GM19193 (cell line): ENCODE measurements around the gene OR10G4.

Experiments
- POLR2A ChIP-seq: IDR thresholded peaks from 4 replicates; pipeline ENCODE4 v1.6.1; 2011; ENCODE audit not compliant: insufficient read depth, insufficient read length; ENCODE audit errors: extremely low read depth

The OR10G4 gene

GRCh38 chr11:124012697-124013096 is at the start of gene OR10G4:
TSS of gene OR10G4 (plus strand) at chr11:124012997. CDS start at chr11:124015575, 2,578 bp downstream.
- no peak for TF ChIP-seq POLR2A

- no peak for TF ChIP-seq POLR2A
These were observed 39.0 kb upstream of the OR10G4 start for GRCh38 chr11:123973816-123974215.

- no peak for TF ChIP-seq POLR2A
These were observed 35.8 kb upstream of the OR10G4 start for GRCh38 chr11:123976770-123977560.

GRCh38 chr11:123977731-123978347 is 35.0 kb upstream of the OR10G4 start, which contains the start of gene OR10S1:
TSS of gene OR10S1 (minus strand) at chr11:123977781. CDS start at chr11:123977664, 117 bp downstream.
- no peak for TF ChIP-seq POLR2A

DNA sequence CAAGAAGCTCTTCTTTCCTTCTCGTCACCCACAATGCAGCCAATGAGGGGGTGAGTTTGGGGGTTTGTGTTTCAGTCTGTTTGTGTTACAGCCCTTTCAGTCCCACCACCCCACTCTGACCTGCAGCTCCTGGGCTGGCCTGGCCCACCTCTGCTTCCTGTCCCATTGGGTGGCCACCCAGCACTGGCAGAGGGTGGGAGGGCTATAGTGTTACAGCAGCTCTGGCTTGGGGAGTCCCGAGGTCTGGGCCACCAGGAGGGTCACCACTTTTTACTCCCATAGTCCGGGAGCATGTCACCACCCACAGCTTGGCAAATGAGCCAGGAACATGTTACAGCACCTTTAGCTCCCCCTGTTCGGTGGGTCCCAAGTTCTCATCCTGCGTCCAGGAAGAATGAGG is 33.5 kb upstream of the OR10G4 start:
- no peak for TF ChIP-seq POLR2A

GRCh38 chr11:123995119-123995518 is 17.7 kb upstream of the OR10G4 start, which contains the start of gene OR10G6:
TSS of gene OR10G6 (minus strand) at chr11:123995161. CDS start at chr11:123995161, 0 bp downstream.
- no peak for TF ChIP-seq POLR2A

GRCh38 chr11:124026498-124026897 is 13.7 kb downstream of the OR10G4 start, which contains the start of gene OR10G8:
TSS of gene OR10G8 (plus strand) at chr11:124026798. CDS start at chr11:124029623, 2,825 bp downstream.
- TF ChIP-seq POLR2A: no peak

DNA sequence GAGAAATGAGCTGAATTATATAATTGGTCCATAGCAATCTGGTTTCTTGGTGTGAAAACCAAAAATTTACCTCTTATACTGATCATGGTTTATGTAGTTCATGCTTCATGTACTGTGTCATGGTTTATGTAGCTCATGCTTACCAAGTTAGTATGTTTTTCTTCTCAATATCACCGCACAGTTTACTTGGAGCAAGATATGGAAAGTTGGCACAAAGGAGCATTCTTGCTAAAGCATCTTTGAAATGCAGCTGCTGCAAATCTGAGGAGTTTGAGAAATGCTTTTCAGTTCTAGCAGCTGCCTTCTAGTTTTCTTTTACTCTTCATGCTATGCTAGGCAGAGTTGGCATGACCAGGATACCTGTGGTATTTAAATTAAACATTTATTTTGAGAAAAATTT is 23.9 kb downstream of the OR10G4 start:
- TF ChIP-seq POLR2A: no peak

DNA sequence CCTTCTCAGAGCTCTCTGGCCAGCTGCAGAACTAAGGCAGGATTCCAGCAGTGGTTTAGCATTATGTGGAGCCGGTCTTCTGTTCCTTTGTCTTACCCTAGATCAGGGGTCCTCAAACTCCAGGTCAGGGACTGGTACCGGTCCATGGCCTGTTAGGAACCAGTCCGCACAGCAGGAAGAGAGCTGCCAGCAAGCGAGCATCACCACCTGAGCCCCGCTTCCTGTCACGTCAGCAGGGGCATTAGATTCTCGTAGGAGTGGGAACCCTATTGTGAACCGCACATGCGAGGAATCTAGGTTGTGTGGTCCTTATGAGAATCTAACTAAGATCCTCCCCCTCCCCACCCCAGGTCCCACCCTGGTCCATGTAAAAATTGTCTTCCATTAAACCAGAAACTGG is 26.8 kb downstream of the OR10G4 start:
- TF ChIP-seq POLR2A: no peak

DNA sequence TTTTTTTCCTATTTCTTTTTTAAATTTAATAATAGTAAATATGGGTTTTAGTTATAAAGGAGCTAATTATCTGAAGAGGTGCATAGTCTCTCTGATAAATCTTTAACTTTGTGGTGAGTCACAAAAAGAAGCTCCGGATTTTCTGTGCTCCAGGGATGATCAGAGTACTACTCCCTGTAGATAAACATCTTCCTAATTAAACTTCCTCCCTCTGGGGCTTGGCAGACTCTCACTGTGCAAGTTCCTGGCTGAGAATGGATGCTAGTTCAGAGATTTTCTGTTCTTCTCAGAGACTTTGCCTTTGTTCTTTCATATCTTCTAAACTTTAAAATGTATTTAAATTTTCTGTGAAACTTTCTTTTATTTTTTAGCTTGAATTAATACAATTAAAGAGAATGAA is 28.5 kb downstream of the OR10G4 start, which contains the start of gene OR10G7:
Gene OR10G7 (minus strand): TSS at position 72 of the 400 bp plus-strand sequence. CDS start 2,324 bp downstream, outside the sequence.
- TF ChIP-seq POLR2A: no peak

DNA sequence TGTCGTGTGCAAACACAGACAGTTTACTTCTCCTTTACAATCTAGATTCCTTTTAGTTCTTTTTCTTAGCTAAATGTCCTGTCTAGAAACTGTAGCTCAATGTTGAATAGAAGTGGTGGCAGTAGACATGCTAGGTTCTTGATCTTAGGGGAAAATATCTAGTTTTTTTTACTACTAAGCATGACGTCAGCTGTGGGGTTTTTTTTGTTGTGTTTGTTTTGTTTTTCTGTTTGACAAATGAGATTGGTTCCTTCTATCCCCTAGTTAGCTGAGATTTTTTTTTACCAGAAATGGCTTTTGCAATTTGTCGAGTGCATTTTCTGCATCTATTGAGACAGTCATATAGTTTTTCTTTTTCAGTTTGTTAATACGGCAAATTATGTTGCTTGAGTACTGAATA is 30.6 kb downstream of the OR10G4 start:
- no peak for TF ChIP-seq POLR2A

GRCh38 chr11:124050748-124051147 is 38.0 kb downstream of the OR10G4 start:
- no peak for TF ChIP-seq POLR2A

- no peak for TF ChIP-seq POLR2A
These were observed 40.2 kb downstream of the OR10G4 start for GRCh38 chr11:124052966-124053365.
